HG02763 (cell line): Measurements from ENCODE around the gene FRAT2.
A peak's percentile ranks its signal among the peaks of the same experiment; 100 is the strongest.

Experiments
- ATAC-seq: cut with Tn5 transposase; IDR thresholded peaks from one replicate; pipeline ENCODE4 v1.9.1; 2021; ENCODE audit warnings: mild to moderate bottlenecking, moderate library complexity; ENCODE audit not compliant: unreplicated experiment

FRAT2 gene, protein sequence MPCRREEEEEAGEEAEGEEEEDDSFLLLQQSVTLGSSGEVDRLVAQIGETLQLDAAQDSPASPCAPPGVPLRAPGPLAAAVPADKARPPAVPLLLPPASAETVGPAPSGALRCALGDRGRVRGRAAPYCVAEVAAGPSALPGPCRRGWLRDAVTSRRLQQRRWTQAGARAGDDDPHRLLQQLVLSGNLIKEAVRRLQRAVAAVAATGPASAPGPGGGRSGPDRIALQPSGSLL

DNA sequence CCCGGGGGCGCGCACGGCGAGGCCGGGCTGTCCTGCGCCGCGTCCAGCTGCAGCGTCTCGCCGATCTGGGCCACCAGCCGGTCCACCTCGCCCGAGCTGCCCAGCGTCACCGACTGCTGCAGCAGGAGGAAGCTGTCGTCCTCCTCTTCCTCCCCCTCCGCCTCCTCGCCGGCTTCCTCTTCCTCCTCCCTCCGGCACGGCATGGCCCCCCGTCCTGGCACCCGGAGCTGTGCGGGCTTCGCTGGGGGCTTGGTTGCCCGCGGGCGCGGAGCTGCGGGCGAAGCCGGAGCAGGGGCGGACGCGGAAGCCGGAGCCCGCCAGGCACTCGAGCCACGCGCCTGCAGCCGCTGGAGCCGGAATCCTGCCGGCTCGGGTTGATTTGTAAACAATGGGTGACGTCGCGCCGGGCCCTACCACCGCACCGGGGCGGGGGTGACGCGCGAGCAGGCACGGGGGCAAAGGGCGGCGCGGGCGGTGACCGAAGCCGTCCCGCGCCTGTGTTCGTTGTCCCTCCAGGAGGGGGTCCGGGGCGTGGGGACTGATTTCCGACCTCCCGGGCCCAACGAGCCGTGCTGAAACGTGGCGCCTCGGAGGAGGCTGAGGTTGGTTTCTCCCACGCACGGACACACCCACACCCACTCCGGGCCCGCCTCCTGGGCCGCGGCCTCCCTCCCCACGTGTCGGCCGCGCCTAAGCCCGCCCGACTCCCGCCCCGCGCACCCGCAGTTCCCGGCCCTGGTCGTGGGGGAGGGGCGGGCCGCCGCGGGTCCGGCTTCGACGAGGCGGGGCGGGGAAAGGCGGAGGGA, at the start of gene FRAT2:
TSS of gene FRAT2 (minus strand) at position 360 of the 806 bp plus-strand sequence. CDS start at position 203, 157 bp downstream.
- peak; percentile 90 for ATAC-seq

DNA sequence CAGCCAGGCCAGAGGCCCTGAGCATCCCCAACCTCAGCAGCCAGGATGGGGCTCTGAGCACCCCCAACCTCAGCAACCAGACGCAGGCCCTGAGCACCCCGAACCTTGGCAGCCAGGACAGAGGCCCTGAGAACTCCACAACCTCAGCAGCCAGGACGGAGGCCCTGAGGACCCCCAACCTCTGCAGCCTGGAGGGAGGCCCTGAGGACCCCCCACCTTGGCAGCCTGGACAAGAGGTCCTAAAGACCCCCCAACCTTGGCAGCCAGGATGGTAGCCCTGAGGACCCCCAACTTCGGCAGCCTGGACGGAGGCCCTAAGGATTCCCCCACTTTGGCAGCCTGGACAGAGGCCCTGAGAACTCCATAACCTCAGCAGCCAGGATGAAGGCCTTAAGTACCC, 49.6 kb upstream of the FRAT2 start:
- ATAC-seq = no peak

DNA sequence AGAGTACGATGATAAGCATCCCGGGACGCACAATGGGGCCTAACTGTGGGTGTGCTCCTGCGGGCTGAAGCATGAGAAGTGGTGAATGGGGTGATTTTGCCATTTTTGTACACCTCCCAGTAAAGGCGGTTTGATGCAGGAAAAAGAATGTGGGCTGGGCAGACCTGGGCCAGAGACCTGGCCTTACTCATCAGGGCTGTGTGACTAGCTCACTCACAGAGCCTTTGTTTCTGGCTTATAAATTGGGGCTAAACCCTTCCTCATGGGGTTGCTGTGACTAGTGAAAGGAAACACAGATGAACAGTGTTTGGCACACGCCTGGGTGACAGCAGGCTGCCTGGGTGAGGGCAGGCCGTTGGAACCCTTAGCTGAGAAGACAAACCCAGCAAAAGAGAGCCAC, 48.6 kb upstream of the FRAT2 start:
- no peak for ATAC-seq

DNA sequence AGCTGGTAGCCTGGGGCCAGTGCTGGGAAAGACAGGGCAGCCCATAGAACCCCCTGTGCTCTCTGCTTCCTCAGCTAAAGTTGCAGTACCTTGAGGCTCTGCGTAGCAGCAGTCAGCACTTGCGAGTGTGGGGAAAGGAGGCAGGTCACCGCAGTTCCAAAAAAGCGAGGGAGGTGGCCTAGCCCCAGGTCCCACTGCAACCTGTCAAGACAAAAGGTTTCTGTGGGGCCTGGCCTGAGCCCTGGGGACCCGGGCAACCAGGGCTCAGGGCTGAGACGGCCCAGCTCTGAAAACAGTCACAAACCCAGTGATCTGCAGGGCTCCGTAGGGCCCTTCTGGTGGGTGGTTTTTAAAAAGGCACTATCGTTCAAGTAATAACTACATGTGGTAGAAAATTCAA, 47.1 kb upstream of the FRAT2 start:
- no peak for ATAC-seq

DNA sequence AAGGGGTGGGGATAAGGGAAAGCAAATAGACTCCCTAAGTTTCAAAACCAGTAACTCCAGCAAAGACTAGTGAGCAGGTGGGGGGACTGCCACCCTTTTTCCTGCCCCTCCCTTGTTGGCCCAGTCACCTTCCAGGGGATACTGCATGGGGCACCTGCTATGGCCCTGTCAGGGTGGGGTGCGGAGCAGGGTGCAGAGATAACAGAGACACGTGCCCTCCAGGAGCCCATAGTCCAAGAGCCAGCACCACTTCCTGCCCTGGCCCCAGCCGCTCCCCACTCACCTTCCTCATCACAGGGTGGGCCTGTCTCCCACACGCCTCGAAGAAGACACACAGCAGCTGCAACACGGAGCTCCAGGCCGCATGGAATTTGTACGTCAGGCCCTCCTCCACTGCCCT, 46.0 kb upstream of the FRAT2 start:
- ATAC-seq = no peak

DNA sequence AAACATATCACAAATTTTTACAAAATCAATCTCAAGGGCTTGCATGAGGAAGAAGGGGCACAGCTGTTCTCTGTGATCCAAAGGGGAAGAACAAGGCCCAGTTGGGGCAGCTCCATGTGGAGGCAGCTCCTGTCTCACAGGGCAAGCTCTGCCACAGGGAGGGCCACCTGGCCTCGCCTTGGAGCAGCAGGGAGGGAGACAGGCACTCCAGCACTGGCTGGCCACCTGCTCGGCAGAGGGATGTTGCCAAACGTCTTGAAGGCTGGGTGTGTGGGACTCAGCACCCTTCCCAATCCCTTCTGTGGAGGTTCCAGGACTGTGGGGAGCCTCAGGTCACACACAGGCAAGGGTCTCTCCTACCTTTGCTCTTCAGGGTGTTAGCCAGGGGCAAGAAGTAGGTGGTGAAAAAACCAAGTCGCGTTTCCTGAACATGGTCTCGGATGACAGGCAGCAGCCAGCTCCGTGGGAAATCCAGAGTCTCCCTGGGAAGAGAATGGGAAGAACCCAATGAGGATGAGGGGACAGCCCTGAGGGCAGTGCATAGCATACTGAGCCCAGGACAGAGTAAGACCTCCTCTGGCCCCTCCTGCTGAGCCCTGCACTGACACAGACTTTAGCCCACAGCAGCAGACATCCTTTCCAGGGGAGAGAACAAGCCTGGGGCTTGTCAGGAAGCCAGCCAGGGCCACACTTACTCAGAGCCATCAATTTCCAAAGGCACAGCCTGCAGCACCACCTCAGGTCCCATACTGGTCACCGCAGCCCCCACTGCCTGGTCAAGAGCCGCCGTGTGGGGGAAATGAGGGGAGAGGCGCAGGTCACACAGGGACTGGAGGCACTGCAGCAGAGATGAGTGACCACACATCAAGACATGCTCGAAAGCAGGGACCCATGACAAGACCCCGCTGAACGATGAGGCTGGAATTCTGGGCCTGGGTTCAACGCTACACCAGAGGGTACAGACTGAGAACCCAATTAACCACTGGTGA, 44.7 kb upstream of the FRAT2 start:
- no peak for ATAC-seq

DNA sequence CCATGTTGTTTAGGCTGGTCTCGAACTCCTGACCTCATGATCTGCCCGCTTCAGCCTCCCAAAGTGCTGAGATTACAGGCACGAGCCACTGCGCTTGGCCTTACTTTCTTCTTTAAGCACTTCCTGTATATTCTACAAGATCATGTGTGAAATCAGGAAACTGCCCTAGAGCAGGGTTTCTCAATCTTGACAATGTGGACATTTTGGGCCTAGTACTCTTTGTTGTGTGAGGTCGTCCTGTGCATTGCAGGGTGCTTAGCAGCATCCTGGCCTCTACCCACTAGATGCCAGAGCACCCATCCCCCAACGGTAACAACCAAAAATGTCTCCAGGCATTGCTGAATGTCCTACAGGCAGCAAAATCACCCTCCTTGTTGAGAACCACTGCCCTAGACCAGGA, 41.9 kb upstream of the FRAT2 start:
- no peak for ATAC-seq

DNA sequence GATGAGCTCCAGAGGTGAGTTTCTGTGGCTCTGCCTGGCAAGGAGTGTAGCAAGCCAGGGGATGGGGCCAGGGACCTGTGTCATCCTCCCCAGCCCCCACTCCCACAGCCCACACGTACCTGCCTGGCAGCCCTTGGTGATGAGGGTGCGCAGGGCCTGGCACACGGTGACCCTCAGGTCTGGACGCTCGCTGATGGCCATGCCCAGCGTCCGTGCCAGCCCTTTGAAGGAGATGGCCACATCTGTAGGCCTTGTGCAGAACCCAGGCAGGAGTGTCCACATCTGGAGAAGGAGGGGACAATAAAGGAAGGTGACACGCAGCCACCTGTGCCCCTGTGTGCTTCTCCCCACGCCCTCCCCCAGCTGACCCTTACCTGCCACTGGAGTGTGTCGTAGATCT, 38.9 kb upstream of the FRAT2 start:
- ATAC-seq = no peak

DNA sequence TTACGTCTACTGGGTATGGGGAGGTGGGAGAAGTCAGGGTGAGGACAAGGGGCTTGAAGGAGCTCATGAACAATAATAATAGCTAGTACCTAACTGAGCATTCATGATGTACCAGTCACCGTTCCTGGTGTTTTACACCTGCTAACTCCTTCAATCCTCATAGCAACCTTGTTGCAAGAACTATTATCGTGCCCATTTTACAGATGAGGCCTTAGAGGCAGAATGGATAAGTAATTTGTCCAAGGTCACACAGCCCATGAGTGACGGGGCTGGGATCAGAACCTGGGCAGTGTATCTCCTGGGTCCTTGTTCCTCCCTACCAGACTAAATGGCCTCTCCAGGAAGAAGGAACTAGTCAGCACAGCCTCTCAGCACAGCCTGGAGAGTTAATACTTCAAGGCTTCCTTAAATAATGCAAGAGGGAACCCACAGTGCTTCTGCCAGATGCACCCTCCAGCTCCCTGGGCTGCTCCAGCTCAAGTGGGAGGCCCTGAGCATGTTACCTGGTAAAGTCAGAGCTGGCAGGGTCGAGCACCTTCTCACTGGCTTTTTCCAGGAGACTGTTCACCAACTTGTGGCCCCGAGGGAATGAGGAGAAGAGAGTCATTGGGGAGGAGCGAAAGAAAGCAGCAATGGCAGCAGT, 37.8 kb upstream of the FRAT2 start:
- ATAC-seq = no peak

DNA sequence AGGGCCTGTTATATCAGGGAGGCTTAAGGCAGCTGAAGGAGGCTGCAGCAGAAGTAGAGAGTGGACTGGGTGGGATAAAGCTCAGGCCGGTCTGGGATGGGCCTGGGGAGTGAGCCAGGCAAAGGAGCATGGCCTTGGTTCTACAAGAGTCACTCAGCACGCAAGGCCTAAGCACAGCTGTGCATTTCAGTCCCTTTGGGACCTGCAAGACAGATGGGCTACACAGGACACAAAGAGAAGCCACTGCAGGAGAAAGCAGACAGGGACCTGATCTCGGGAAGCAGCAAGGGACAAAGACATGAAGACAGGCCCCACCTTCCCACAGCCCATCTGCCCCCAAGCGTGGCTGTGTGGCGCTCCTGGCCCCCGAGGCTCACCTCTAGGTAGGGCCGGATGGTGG, 37.2 kb upstream of the FRAT2 start:
- ATAC-seq = no peak

DNA sequence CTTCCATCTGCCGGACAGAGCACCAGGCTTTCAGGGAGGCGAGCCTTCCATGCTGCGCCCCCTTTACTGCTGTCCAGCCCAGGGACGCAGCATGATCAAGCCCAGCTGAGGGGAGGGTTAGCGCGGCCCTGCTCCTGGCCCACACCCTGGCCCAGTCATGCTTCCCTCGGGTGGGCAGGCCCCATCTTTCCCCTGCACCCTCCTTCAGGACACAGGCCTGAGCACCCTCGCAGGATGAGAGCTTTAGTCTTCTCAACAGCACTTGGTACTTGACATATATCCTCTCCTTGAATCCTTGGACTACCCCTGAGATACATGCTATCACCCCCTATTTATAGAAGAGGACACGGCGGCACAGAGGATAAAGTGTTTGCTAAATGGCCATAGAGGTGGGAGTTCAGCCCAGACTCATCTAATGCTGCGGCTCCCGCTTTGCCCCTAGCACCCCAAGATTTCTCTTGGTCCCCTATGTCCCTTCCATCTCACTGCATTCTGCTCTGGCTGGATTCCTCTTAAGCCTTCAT, 32.7 kb upstream of the FRAT2 start:
- no peak for ATAC-seq

DNA sequence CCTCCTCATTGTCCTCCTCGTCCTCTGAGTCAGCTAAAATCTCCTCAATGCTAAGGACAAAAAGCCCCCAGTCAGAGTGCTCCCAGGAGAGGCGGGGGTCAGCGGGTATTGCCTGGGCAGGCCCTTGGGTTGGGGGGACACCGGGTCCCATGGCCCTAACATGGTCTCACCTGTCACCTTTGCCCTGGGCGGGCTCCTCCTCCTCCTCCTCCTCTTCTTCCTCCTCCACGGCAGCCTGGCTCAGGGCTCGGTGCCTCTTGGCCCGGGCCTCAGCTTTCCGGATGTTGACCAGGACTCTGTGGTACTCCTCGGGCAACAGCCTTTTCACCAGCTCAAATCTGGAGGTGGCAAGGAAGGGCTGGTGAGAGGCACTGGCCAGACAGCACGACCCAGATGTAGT, 32.0 kb upstream of the FRAT2 start:
- ATAC-seq = no peak

DNA sequence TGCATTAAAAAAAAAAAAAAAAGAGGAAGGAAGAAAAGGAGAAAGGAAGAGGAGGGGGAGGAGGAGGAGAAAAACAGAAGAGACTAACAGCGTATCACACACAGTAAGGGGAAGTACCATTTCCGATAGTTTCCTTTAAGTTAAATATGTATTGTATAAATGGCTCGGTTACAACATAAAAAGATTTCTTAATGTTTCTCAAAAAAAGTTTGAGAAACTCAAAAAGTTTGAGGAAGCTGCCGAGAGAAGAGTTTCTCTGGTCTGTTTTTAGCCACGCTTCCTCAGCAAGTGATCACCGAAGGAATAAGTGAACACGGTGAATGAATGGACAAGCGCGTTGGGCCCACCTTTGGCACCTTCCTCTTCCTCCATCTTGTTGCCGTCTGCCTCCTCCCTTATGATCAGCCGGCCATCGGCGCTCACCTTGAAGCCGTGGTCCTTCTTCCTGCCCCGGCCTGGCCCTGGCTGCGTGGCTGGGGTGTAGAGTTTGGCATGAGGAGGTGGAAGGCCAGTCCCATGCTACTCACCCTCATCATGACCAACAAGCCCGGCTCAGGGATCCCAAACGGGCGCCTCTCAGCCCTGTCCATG, 31.3 kb upstream of the FRAT2 start:
- no peak for ATAC-seq

DNA sequence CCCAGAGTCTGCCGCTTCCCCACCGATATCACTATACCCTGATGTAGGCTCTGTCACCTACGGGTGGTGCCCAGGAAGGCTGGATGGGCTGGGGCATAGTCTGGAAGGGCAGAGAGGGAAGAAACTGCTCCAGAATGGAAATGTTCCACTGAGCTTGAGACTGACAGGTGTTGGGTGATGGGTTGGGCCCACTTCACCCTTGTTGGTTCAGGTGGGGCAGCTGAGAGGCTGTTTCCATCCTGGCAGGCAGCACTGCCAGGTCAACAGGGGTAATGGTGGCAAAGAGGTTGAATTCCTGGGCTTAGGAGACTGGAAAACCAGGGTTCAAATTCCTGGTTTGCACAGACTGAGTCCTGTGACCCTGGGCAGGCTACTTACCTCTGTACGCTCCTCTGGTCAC, 28.5 kb upstream of the FRAT2 start:
- no peak for ATAC-seq

DNA sequence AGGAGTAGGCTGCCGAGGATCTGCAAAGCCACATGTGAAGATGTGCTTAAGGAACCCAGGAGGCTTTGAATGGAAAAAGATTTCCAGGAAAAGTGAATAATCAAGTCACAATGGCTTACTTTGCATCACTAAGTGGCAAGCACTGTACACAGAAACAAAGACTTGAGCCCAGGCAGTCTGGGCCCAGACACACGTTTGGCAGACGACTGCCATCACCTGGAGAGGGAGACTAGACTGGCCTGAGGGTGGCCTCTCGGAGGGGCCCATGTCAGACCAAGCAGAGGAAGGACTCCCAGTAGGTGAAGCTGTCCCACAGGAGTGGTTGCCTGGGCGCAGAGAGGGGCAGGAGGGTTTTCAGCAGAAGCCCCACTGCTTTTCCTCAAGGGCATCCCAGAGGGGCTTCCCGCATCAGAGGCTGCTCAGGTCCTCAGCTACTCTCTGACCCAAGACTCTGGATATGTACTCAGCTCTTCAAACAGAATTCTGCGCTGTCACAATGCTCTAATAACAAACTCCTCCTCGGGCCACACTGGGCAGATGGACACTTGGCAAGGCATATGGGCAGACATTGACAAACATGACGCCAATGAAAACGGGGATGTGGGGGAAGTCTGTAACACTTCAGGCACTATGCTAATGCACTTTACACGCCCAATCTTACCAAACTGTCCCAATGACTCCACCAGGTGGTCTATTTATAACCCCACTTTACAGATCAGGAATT, 27.9 kb upstream of the FRAT2 start:
- ATAC-seq = no peak

DNA sequence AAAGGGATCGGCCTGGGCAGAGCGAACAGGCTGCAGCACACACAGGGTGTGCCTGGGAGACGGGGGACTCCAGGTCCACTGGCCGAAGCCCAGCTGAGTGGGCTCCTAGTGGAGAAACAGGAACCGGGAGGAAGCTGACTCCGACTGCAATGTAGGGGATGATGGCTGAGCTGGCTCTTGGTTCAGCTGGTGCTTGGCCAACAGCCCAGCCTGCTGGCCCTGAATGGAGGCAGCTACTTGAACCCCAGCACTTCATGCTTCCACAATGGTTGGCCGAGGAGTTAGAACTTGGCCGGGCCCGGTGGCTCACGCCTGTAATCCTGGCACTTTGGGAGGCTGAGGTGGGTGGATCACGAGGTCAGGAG, 27.0 kb upstream of the FRAT2 start:
- no peak for ATAC-seq

DNA sequence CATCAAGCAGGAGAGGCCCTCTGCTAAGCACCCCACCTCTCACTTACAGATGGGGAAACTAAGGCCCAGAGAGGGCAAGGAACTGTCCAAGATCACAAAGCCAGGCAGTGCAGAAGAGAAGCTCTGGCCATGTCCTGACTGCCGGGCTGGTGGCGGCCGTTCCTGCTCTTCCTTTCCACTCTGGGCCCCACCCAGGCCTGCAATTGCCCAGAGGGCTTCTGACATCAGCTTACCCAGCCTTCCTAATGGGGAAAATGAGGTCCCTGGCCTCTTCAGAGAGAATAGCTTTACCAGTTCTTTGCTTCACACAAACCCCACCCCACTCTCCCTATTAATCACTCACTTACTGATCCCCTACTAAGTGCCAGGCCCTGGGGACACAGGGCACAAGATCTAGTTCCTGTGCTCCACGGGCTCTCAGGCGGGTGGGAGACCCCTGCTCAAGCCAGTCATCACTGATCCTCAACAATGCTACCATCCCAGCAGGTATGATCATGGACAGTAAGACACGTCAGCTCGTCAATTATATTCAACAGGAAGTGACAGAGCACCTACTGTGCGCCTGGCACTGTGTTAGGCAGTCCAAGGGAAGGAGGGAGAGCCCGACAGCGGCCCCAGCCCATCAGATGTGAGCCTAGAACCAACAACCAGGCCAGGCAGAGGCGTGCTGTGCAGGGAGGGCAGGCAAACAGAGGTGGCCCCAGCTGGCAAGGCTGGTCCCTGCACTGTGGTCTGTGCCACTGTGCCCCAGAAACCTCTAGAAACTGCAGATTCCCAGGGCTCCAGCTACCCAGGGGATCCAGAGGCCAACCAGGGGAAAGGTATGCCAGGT, 26.4 kb upstream of the FRAT2 start:
- ATAC-seq = no peak

DNA sequence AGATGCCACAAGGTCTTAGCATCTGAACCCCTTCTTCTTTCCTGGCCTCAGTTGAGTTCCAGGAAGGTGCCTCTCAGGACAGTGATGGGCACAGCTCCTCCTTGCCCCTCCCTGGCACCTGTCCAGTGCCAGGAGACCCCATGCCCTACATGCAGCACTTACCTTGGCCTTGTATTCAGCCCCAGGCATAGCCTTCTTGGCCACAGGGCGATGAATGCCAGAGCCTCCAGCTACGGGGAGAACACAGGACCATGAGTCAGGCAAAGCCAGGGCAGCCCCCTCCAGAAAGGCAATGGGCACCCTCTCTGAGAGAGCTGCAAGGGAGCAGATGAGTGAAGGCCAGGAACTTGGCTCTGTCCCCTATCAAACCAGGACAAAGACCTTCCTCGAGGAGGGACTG, 24.3 kb upstream of the FRAT2 start:
- no peak for ATAC-seq

DNA sequence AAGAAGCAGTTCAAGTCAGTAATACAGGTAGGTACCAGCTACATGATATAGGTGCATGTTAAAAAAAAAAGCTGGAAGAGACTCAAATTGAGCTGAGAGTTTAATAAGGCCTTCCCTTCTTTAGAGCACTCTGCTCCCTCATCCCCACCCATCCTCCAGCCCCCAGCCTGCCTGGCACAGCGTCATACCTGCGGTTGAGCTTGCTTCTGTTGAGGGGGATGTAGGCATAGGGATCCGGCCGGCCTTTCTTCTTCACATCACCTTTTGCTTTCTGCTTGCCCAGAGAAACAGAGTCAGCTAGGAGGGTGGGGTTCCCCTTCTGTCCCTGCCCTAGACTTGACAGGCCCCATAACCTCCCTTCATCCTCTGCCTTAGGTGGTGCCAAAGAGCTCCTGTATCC, 23.8 kb upstream of the FRAT2 start:
- ATAC-seq = no peak
